DOHH2 (cell line): ENCODE measurements around the gene PDCD5.

Experiments
- CTCF ChIP-seq: fragments of 200-600 bp; sonication (generic); IDR thresholded peaks from one replicate; pipeline ENCODE4 v1.5.1; 2014; ENCODE audit warnings: antibody characterized with exemption, mild to moderate bottlenecking, low read depth, low read length; ENCODE audit not compliant: poor library complexity, severe bottlenecking
- EZH2phosphoT487 ChIP-seq: fragments of 200-600 bp; sonication (generic); IDR thresholded peaks from 2 replicates; pipeline ENCODE4 v1.6.1; 2017; ENCODE audit warnings: borderline replicate concordance, mild to moderate bottlenecking, antibody characterized with exemption, low read length, moderate library complexity, mixed read lengths

GRCh38 chr19:32555786-32556185 lies 25.2 kb upstream of the PDCD5 start:
- TF ChIP-seq CTCF: no peak
- TF ChIP-seq EZH2phosphoT487: no peak
